ENCODE results near the gene NNT.

GRCh38 chr5:43675357-43675756 is 72.4 kb downstream of the NNT start:
- TF ChIP-seq, protein P1, sequence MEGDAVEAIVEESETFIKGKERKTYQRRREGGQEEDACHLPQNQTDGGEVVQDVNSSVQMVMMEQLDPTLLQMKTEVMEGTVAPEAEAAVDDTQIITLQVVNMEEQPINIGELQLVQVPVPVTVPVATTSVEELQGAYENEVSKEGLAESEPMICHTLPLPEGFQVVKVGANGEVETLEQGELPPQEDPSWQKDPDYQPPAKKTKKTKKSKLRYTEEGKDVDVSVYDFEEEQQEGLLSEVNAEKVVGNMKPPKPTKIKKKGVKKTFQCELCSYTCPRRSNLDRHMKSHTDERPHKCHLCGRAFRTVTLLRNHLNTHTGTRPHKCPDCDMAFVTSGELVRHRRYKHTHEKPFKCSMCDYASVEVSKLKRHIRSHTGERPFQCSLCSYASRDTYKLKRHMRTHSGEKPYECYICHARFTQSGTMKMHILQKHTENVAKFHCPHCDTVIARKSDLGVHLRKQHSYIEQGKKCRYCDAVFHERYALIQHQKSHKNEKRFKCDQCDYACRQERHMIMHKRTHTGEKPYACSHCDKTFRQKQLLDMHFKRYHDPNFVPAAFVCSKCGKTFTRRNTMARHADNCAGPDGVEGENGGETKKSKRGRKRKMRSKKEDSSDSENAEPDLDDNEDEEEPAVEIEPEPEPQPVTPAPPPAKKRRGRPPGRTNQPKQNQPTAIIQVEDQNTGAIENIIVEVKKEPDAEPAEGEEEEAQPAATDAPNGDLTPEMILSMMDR (IDR thresholded peaks at IDR 0.05), result no peak
- no peak for TF ChIP-seq POLR2A (IDR thresholded peaks at IDR 0.05)
- no peak for TF ChIP-seq POLR2AphosphoS5 (IDR thresholded peaks at IDR 0.05)
